OCI-LY3 (cell line): ENCODE results near the gene STAM2.
"Not testable (repeated sequence)": the region's sequence is repeated elsewhere in the genome, so short reads cannot be mapped to it uniquely, and the experiment has no call there.

Source experiments
- H2AFZ ChIP-seq: fragments of 200-600, 300-600 bp; shearing (Covaris generic); 2 replicates; pipeline ENCODE4 v1.6.0; 2014; ENCODE audit warnings: antibody characterized with exemption, low read depth, low read length
- H3K27ac ChIP-seq: fragments of 200-600, 300-600 bp; sonication (generic); 2 replicates; pipeline ENCODE4 v1.5.1; 2014; ENCODE audit warnings: mild to moderate bottlenecking, low read length, moderate library complexity, mixed read lengths
- H3K27me3 ChIP-seq: fragments of 200-600, 300-600 bp; sonication (generic); 2 replicates; pipeline ENCODE4 v1.6.1; 2014; ENCODE audit warnings: low read depth, low read length, mixed read lengths
- H3K36me3 ChIP-seq: fragments of 200-600, 300-600 bp; sonication (generic); replicated peaks from 2 replicates; pipeline ENCODE3; 2014; ENCODE audit warnings: low read depth, low read length, mixed read lengths
- H3K4me1 ChIP-seq: fragments of 300-600, 200-600 bp; sonication (generic); 2 replicates; pipeline ENCODE4 v1.6.1; 2014; ENCODE audit warnings: low read length, mixed read lengths
- H3K4me2 ChIP-seq: fragments of 200-600, 300-600 bp; sonication (generic); 2 replicates; pipeline ENCODE4 v1.6.1; 2014; ENCODE audit warnings: low read length, mixed read lengths
- H3K4me3 ChIP-seq: fragments of 300-600, 200-600 bp; sonication (generic); 2 replicates; pipeline ENCODE4 v1.5.1; 2014; ENCODE audit warnings: antibody characterized with exemption, mild to moderate bottlenecking, low read length, moderate library complexity
- H3K79me2 ChIP-seq: fragments of 300-600, 200-600 bp; shearing (Covaris generic); 2 replicates; pipeline ENCODE4 v1.6.1; 2014; ENCODE audit warnings: mild to moderate bottlenecking, low read length, mixed read lengths
- H3K9ac ChIP-seq: fragments of 300-600, 200-600 bp; shearing (Covaris generic); 2 replicates; pipeline ENCODE4 v1.6.0; 2014; ENCODE audit warnings: mild to moderate bottlenecking, low read length, moderate library complexity
- H3K9me3 ChIP-seq: fragments of 200-600, 300-600 bp; shearing (Covaris generic); 2 replicates; pipeline ENCODE4 v1.6.1; 2014; ENCODE audit warnings: low read length, mixed read lengths; ENCODE audit not compliant: insufficient read depth
- H4K20me1 ChIP-seq: fragments of 200-600, 300-600 bp; sonication (generic); 2 replicates; pipeline ENCODE4 v1.6.1; 2016; ENCODE audit warnings: low read length, mixed read lengths; ENCODE audit not compliant: insufficient read depth
- EZH2phosphoT487 ChIP-seq: fragments of 200-600 bp; shearing (Covaris generic); IDR thresholded peaks from 2 replicates; pipeline ENCODE4 v1.6.1; 2018; ENCODE audit warnings: antibody characterized with exemption, mixed run types, low read depth
- TF ChIP-seq, protein P1 (sequence below): fragments of 200-600, 300-600 bp; sonication (generic); IDR thresholded peaks from 2 replicates; pipeline ENCODE4 v1.5.1; 2014; ENCODE audit warnings: antibody characterized with exemption, low read length, low read depth

The STAM2 gene

DNA sequence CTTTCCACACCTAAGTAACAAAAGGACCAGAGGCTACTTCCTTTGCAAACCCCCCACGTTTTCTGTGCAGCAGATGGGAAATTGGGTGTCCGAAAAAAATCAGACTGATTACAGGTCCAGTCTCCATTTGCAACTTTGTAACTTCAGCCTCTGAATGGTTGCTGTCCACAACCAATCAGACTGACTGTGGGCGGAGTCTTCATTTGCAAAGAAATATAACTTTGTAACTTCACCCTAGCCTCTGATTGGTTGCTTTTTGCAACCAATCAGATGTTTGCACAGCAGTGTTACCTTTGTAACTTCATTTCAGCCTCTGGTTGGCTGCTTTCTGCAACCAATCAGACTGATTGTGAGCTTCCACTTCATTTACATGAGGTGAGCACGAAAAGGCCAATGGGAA lies 48.9 kb downstream of the STAM2 start:
- Histone ChIP-seq H3K9me3 (no peaks in the 10 kb centered on the region), H3K4me1 (no peaks in the 10 kb centered on the region), H3K27me3 (no peaks in the 10 kb centered on the region), H3K9ac (no peak overlapping the region), H3K4me3 (no peak overlapping the region), H3K79me2 (no peaks in the 10 kb centered on the region), H3K4me2 (no peak overlapping the region), H3K27ac (no peak overlapping the region), H2AFZ (no peak overlapping the region), H3K36me3 (peaks cover 3% of the 10 kb centered on the region), H4K20me1 (no peaks in the 10 kb centered on the region)
- no peak for TF ChIP-seq EZH2phosphoT487
- TF ChIP-seq, protein P1, sequence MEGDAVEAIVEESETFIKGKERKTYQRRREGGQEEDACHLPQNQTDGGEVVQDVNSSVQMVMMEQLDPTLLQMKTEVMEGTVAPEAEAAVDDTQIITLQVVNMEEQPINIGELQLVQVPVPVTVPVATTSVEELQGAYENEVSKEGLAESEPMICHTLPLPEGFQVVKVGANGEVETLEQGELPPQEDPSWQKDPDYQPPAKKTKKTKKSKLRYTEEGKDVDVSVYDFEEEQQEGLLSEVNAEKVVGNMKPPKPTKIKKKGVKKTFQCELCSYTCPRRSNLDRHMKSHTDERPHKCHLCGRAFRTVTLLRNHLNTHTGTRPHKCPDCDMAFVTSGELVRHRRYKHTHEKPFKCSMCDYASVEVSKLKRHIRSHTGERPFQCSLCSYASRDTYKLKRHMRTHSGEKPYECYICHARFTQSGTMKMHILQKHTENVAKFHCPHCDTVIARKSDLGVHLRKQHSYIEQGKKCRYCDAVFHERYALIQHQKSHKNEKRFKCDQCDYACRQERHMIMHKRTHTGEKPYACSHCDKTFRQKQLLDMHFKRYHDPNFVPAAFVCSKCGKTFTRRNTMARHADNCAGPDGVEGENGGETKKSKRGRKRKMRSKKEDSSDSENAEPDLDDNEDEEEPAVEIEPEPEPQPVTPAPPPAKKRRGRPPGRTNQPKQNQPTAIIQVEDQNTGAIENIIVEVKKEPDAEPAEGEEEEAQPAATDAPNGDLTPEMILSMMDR, result no peak

DNA sequence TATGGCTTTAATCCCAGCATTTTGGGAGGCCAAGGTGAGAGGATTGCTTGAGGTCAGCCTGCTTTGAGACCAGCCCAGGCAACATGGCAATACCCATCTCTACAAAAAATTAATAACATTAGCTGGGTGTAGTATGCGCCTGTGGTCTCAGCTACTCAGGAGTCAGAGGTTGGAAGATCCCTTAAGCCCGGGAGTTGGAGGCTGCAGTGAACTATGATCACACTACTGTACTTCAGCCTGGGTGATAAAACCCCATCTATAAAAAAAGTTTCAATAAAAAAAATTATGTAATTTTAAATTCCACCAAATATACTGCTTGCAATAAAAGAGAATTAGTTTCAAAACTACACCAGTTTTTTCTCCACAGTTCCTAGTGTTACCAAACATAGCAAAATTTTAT lies 53.4 kb downstream of the STAM2 start:
- no peak overlapping the region for H3K9ac ChIP-seq
- H3K36me3 ChIP-seq, result peaks cover 5% of the 10 kb centered on the region
- H2AFZ ChIP-seq, result no peak overlapping the region
- H3K79me2 ChIP-seq, result no peaks in the 10 kb centered on the region
- H4K20me1 ChIP-seq, result no peaks in the 10 kb centered on the region
- H3K9me3 ChIP-seq, result no peaks in the 10 kb centered on the region
- no peaks in the 10 kb centered on the region for H3K27me3 ChIP-seq
- H3K4me1 ChIP-seq, result no peaks in the 10 kb centered on the region
- no peak overlapping the region for H3K4me2 ChIP-seq
- TF ChIP-seq, protein P1, result no peak
- TF ChIP-seq EZH2phosphoT487, result no peak
- H3K4me3 ChIP-seq, result no peak overlapping the region
- no peak overlapping the region for H3K27ac ChIP-seq

DNA sequence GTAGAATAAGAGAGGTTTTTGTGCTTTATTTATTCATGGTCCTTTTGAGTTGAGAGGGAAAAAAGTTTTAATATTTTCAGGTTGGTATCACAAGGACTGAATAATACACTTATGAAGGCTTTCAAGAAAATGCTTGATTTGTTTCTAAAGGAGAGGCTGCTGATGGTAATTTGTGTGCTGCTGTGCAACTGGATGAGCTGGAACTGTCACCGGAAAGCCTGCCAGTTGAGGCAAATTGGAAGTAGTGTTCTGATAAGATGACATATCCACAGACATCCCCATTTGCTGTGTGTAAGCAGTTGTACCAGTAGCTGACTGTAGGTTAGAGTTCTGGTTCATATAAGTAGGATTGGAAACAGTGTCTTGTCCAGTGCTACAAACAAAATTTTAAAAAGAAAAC lies 55.1 kb downstream of the STAM2 start:
- no peak overlapping the region for H2AFZ ChIP-seq
- H4K20me1 ChIP-seq, result no peaks in the 10 kb centered on the region
- H3K9ac ChIP-seq, result no peak overlapping the region
- H3K4me2 ChIP-seq, result no peak overlapping the region
- H3K36me3 ChIP-seq, result peaks cover 5% of the 10 kb centered on the region
- no peak overlapping the region for H3K27ac ChIP-seq
- H3K79me2 ChIP-seq, result no peaks in the 10 kb centered on the region
- no peak for TF ChIP-seq EZH2phosphoT487
- no peaks in the 10 kb centered on the region for H3K4me1 ChIP-seq
- H3K9me3 ChIP-seq, result no peaks in the 10 kb centered on the region
- no peaks in the 10 kb centered on the region for H3K27me3 ChIP-seq
- no peak overlapping the region for H3K4me3 ChIP-seq

DNA sequence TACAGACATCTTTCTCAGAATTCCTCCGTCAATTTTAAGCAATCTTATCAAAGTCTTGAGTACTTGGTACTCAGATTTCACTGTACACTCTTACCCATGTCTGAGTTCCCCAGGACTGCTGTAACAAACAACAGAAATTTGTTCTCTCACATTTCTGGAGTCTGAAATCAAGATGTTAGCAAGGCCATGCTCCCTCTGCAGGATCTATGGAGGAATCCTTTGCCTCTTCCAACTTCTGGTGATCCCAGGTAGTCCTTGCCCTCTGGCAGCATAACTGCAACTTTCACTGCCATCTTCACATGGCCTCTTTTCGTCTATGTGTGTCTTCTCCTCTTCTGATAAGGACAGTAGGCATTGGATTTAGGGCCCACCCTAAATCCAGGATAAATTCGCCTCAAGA lies 59.6 kb downstream of the STAM2 start:
- no peak overlapping the region for H2AFZ ChIP-seq
- H3K79me2 ChIP-seq, result no peaks in the 10 kb centered on the region
- TF ChIP-seq, protein P1, result no peak
- no peak for TF ChIP-seq EZH2phosphoT487

DNA sequence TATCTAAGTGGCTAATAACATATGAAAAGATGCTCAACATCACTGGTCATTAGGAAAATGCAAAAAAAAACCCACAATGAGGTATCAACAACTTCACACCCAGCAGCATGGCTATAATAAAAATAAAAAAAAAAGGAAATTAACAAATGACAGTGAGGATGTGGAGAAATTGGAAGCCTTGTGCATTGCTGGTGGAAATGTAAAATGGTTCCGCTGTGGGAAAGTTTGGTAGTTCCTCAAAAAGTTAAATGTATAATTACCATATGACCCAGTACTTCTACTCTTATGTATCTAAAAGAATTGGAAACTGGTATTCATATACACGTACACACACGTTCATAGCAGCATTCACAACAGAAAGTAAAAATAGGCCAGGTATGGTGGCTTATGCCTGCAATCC lies 61.2 kb downstream of the STAM2 start:
- Histone ChIP-seq H3K9me3 (no peaks in the 10 kb centered on the region), H3K9ac (no peak overlapping the region), H4K20me1 (no peaks in the 10 kb centered on the region), H3K27me3 (no peaks in the 10 kb centered on the region), H3K4me3 (no peak overlapping the region), H3K4me2 (no peak overlapping the region), H3K27ac (no peak overlapping the region), H2AFZ (no peak overlapping the region), H3K4me1 (no peaks in the 10 kb centered on the region), H3K79me2 (no peaks in the 10 kb centered on the region), H3K36me3 (no peaks in the 10 kb centered on the region)
- TF ChIP-seq EZH2phosphoT487, result no peak
- TF ChIP-seq, protein P1, result no peak

More for the DNA sequence above, 59.6 kb downstream of the STAM2 start:
- H3K36me3 ChIP-seq, result peaks cover 2% of the 10 kb centered on the region
- no peak overlapping the region for H3K9ac ChIP-seq
- H3K27ac ChIP-seq, result no peak overlapping the region
- H3K4me1 ChIP-seq, result no peaks in the 10 kb centered on the region
- no peaks in the 10 kb centered on the region for H3K9me3 ChIP-seq
- no peak overlapping the region for H3K4me3 ChIP-seq
- no peak overlapping the region for H3K4me2 ChIP-seq
- no peaks in the 10 kb centered on the region for H4K20me1 ChIP-seq
- H3K27me3 ChIP-seq, result no peaks in the 10 kb centered on the region

DNA sequence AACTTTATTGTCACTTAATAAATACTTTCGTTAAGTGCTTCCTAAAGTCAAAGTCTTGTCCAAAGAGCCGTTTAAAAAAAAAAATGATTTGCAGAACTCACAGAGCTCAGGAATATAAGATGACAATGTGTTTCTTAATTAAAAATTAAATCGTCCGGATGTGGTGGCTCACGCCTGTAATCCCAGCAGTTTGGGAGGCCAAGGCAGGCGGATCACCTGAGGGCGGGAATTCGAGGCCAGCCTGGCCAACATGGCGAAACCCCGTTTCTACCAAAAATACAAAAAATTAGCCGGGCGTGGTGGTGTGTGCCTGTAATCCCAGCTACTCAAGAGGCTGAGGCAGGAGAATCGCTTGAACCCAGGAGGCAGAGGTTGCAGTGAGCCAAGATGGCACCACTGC lies 68.4 kb downstream of the STAM2 start:
- not testable (repeated sequence) for H4K20me1 ChIP-seq, H3K27me3 ChIP-seq, H3K27ac ChIP-seq, H3K4me2 ChIP-seq, H3K36me3 ChIP-seq, H2AFZ ChIP-seq, H3K9me3 ChIP-seq, H3K4me1 ChIP-seq, H3K9ac ChIP-seq, H3K79me2 ChIP-seq, H3K4me3 ChIP-seq
